Prostate gland (tissue), 2 donors: Measurements from ENCODE around the gene KLHDC7B. TPM values are rescaled to one million over a fixed set of nuclear protein-coding genes. Genes with fewer than 3 reads are reported as not detected.
A peak's percentile ranks its signal among the peaks of the same experiment; 100 is the strongest.

Source experiments
- DNase-seq: peaks from one replicate; pipeline ENCODE4 v3.0.0-alpha.2; 2019; ENCODE audit warnings: low spot score
- H3K27ac ChIP-seq, 2 donors: fragments of 200-600 bp; sonication (generic); 2 replicates each; pipeline ENCODE4 v1.5.1; 2017 to 2019
- H3K27me3 ChIP-seq: fragments of 200-600 bp; sonication (generic); replicated peaks from 2 replicates; pipeline ENCODE4 v1.5.1; 2019; ENCODE audit not compliant: insufficient read depth
- H3K36me3 ChIP-seq, 2 donors: fragments of 200-600 bp; sonication (generic); 1 replicate in 1 of 2; 2 replicates in 1 of 2; pipeline versions ENCODE4 v1.5.1 to v1.8.1; 2017 to 2019
- H3K4me1 ChIP-seq: fragments of 200-600 bp; sonication (generic); replicated peaks from 2 replicates; pipeline ENCODE4 v1.5.1; 2019
- H3K4me3 ChIP-seq, 2 donors: fragments of 200-600 bp; sonication (generic); 2 replicates each; pipeline ENCODE4 v1.5.1; 2017 to 2019
- H3K9me3 ChIP-seq: fragments of 200-600 bp; sonication (generic); 2 replicates; pipeline ENCODE4 v1.5.1; 2017
- CTCF ChIP-seq, 4 experiments: fragments of 200-600 bp in 2 of 4; fragments of 450-650 bp in 2 of 4; sonication (generic) in 2 of 4; IDR thresholded peaks; 1 replicate in 3 of 4; 2 replicates in 1 of 4; pipeline ENCODE4 v1.5.1; 2016 to 2019; ENCODE audit warnings: antibody characterized with exemption in 4 of 4, mild to moderate bottlenecking in 2 of 4, moderate library complexity in 2 of 4
- POLR2A ChIP-seq: fragments of 450-650 bp; IDR thresholded peaks from one replicate; pipeline ENCODE4 v1.6.1; 2016; ENCODE audit warnings: antibody characterized with exemption, mild to moderate bottlenecking
- POLR2AphosphoS5 ChIP-seq: sonication (generic); formaldehyde crosslinking; IDR thresholded peaks from one replicate; pipeline ENCODE4 v1.6.1; 2017; ENCODE audit warnings: antibody characterized with exemption
- WGBS: methylation state at CpG from one replicate; pipeline ENCODE4 v1.1.5; 2018; 5-methylcytosine and 5-hydroxymethylcytosine counted together
- intact Hi-C: fragments of 100-400 bp; cut with DNase I; formaldehyde crosslinking; loops from one replicate; pipeline ENCODE4 v1.14.2; 2022
- total RNA-seq, 2 donors: library from RNA; depleted of rRNA; stranded (reverse); fragments of >200 nt; gene quantifications; one replicate each; pipeline ENCODE4 v1.1.0, GENCODE V29; 2016

KLHDC7B gene
- total RNA-seq, 2 donors from 2014 or later, result 0.62 TPM; not detected in 1

- no peaks in the 10 kb centered on the region for H3K36me3 ChIP-seq
- no peaks in the 10 kb centered on the region for H3K27me3 ChIP-seq
- DNase-seq, result no peak
- no peak for TF ChIP-seq POLR2AphosphoS5
- TF ChIP-seq CTCF (IDR thresholded peaks at IDR 0.05), result no peak
- no peak for TF ChIP-seq POLR2A
- H3K4me3 ChIP-seq, result no peak overlapping the region
- no peaks in the 10 kb centered on the region for H3K9me3 ChIP-seq
- H3K27ac ChIP-seq, result no peak overlapping the region
- intact Hi-C loops, result no loop called here
- WGBS, result 90% methylated on average over 8 of the region's 8 CpGs
- H3K4me1 ChIP-seq, result no peaks in the 10 kb centered on the region
Observed at GRCh38 chr22:50575426-50575941, 29.8 kb downstream of the KLHDC7B start.

DNA sequence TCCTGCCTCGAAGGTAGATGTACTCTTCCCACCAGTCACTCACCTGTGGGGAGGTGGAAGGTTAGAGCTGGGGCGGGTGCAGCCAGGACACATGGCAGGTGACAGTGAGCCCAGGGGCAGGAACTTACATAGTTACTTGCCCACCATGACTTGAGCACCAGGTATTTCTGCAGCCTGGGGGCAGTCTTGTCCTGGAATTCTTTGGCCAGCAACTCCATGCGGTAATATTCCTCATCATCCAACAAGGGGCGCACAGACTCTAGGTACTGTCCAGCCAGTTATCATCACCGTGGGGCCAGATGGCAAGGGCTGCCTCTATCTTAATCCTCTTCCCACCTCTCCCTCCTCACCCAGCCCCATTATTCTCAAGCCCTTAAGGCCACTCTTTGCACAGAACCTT lies 30.4 kb downstream of the KLHDC7B start:
- DNase-seq, result no peak
- TF ChIP-seq CTCF (IDR thresholded peaks at IDR 0.05) (peak in 1 of 4 experiments; percentile 17), POLR2A (no peak), POLR2AphosphoS5 (no peak)
- WGBS, result 53% methylated on average over 5 of the region's 5 CpGs
- no peaks in the 10 kb centered on the region for H3K36me3 ChIP-seq
- no peaks in the 10 kb centered on the region for H3K9me3 ChIP-seq
- intact Hi-C loops, result no loop called here
- no peak overlapping the region for H3K4me3 ChIP-seq
- H3K27me3 ChIP-seq, result no peaks in the 10 kb centered on the region
- H3K27ac ChIP-seq, result no peak overlapping the region
- no peaks in the 10 kb centered on the region for H3K4me1 ChIP-seq

- 82% methylated on average over 18 of the region's 18 CpGs for WGBS
- intact Hi-C loops, result no loop called here
- H3K4me1 ChIP-seq, result peaks cover 8% of the 10 kb centered on the region
Observed at GRCh38 chr22:50576806-50577696, 31.4 kb downstream of the KLHDC7B start.

GRCh38 chr22:50577697-50577986 lies 31.9 kb downstream of the KLHDC7B start:
- DNase-seq, result no peak
- no peak overlapping the region for H3K27ac ChIP-seq
- WGBS, result 82% methylated on average over 4 of the region's 23 CpGs
- H3K27me3 ChIP-seq, result no peaks in the 10 kb centered on the region
- H3K9me3 ChIP-seq, result no peaks in the 10 kb centered on the region
- no peak overlapping the region for H3K4me3 ChIP-seq
- intact Hi-C loops, result no loop called here
- peaks cover 8% of the 10 kb centered on the region for H3K4me1 ChIP-seq
- no peaks in the 10 kb centered on the region for H3K36me3 ChIP-seq
- TF ChIP-seq POLR2AphosphoS5, result no peak
- TF ChIP-seq CTCF (IDR thresholded peaks at IDR 0.05), result no peak
- TF ChIP-seq POLR2A, result no peak

More at GRCh38 chr22:50576806-50577696, 31.4 kb downstream of the KLHDC7B start:
- Histone ChIP-seq H3K9me3 (no peaks in the 10 kb centered on the region), H3K4me3 (no peak overlapping the region), H3K27ac (no peak overlapping the region), H3K36me3 (no peaks in the 10 kb centered on the region), H3K27me3 (no peaks in the 10 kb centered on the region)
- TF ChIP-seq POLR2A (no peak), CTCF (IDR thresholded peaks at IDR 0.05) (no peak), POLR2AphosphoS5 (no peak)
- DNase-seq, result no peak
